Nephron progenitor cell (in vitro differentiated cells): ENCODE results near the gene GPC5.

ENCODE experiments used
- DNase-seq: peaks from one replicate; pipeline ENCODE4 v3.0.0; 2021
- H3K27ac Mint-ChIP-seq: 2 replicates; pipeline ENCODE4 v1.8.0; 2021; ENCODE audit warnings: mild to moderate bottlenecking, moderate library complexity, mixed read lengths
- H3K27me3 Mint-ChIP-seq: 2 replicates; pipeline ENCODE4 v1.8.0; 2021; ENCODE audit warnings: mild to moderate bottlenecking, low read depth, mixed read lengths; ENCODE audit not compliant: poor library complexity
- H3K36me3 Mint-ChIP-seq: 2 replicates; pipeline ENCODE4 v1.8.0; 2021; ENCODE audit warnings: low read depth, mixed read lengths
- H3K4me1 Mint-ChIP-seq: 2 replicates; pipeline ENCODE4 v1.8.0; 2021; ENCODE audit warnings: mixed read lengths
- H3K4me3 Mint-ChIP-seq: 2 replicates; pipeline ENCODE4 v1.8.0; 2021; ENCODE audit warnings: mild to moderate bottlenecking, moderate library complexity, mixed read lengths
- H3K9me3 Mint-ChIP-seq: 2 replicates; pipeline ENCODE4 v1.8.0; 2021; ENCODE audit warnings: mild to moderate bottlenecking, moderate library complexity, mixed read lengths
- TF ChIP-seq, protein P1 (sequence below): fragments of 200-600 bp; sonication (generic); IDR thresholded peaks from 2 replicates; pipeline ENCODE4 v1.5.0; 2021; ENCODE audit warnings: antibody characterized with exemption

The GPC5 gene

DNA sequence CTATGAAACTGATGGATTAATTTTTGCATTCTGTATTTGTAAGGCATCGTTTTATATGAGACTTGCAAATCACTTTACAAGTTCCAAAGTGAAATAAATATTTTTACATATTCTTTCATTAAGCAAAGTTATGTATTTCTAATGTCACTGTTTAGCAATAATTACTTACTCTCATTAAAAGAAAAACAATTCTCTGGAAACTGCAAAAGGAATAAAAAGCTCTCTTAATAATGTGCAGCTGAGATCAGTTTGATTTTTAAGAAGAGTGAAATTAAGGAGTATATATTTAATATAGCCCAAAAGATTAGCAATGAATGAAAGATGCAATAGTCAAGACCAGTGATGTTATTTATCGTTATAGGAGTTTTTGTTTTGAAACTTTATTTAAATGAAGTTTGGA, 155.2 kb downstream of the GPC5 start:
- TF ChIP-seq, protein P1, sequence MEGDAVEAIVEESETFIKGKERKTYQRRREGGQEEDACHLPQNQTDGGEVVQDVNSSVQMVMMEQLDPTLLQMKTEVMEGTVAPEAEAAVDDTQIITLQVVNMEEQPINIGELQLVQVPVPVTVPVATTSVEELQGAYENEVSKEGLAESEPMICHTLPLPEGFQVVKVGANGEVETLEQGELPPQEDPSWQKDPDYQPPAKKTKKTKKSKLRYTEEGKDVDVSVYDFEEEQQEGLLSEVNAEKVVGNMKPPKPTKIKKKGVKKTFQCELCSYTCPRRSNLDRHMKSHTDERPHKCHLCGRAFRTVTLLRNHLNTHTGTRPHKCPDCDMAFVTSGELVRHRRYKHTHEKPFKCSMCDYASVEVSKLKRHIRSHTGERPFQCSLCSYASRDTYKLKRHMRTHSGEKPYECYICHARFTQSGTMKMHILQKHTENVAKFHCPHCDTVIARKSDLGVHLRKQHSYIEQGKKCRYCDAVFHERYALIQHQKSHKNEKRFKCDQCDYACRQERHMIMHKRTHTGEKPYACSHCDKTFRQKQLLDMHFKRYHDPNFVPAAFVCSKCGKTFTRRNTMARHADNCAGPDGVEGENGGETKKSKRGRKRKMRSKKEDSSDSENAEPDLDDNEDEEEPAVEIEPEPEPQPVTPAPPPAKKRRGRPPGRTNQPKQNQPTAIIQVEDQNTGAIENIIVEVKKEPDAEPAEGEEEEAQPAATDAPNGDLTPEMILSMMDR = no peak
- no peak overlapping the region for H3K27ac Mint-ChIP-seq
- H3K4me3 Mint-ChIP-seq = no peak overlapping the region
- H3K36me3 Mint-ChIP-seq = peaks cover 5% of the 10 kb centered on the region
- peaks cover 4% of the 10 kb centered on the region for H3K27me3 Mint-ChIP-seq
- no peak for DNase-seq
- H3K9me3 Mint-ChIP-seq = peaks cover 25% of the 10 kb centered on the region
- no peaks in the 10 kb centered on the region for H3K4me1 Mint-ChIP-seq

DNA sequence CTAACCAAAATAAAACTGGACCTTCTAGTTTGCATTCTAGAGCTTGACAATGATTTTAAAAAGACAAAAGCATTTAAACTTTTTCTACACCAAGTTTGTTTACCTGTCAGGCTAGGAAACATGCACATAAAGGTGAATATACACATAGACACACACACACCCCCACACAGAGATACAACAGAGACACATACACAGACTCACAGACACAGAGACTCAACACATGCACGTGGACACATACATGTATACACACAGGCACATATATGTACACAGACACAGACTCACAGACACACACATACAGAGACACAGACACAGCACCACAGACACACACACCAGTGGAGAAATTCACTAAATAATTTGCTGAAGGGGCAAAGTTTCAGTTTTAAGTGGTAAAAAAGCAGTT, 155.7 kb downstream of the GPC5 start:
- no peak for DNase-seq
- peaks cover 4% of the 10 kb centered on the region for H3K27me3 Mint-ChIP-seq
- H3K27ac Mint-ChIP-seq = no peak overlapping the region
- H3K36me3 Mint-ChIP-seq = peaks cover 5% of the 10 kb centered on the region
- no peak overlapping the region for H3K4me3 Mint-ChIP-seq
- TF ChIP-seq, protein P1 = no peak
- peaks cover 25% of the 10 kb centered on the region for H3K9me3 Mint-ChIP-seq
- no peaks in the 10 kb centered on the region for H3K4me1 Mint-ChIP-seq

DNA sequence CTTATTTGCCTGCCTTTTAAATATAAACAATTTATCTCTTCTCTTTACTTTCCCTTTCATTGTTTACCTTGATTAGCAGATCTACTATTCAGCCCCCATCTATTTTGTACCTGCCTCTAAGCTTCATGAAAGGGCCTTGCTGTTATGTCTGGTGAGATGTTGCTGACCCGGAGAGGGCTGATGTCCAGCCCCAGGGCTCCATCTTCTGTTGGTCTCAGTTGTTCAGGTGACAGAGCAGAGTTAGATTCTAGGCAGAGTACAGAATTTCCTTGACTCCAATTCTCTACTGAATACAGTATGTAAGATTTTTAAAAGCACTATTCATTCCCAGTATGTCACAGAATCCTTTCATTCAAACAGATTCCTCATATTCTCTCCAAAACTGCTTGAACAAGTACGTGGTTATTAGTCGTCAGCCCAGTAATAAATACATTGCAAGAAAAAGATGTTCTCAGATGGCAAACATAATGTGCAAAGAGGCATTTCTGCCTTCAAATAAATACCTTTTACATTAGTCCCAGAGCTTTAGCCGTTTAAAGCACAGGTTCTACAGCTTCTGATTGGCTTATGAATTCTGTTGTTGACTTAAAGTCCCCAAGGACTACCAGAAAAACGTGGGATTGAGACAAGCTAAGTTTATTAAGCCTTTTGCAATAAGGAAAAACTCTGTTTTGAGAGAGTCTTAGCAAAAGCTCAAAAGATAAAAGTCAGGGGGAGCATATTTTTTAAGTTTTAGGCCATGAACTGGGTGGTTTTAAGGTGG, 159.1 kb downstream of the GPC5 start:
- Mint-ChIP-seq H3K9me3 (peaks cover 11% of the 10 kb centered on the region), H3K4me1 (no peaks in the 10 kb centered on the region), H3K4me3 (no peak overlapping the region), H3K27ac (no peak overlapping the region), H3K27me3 (peaks cover 7% of the 10 kb centered on the region), H3K36me3 (no peaks in the 10 kb centered on the region)
- DNase-seq = no peak
- TF ChIP-seq, protein P1 = no peak

DNA sequence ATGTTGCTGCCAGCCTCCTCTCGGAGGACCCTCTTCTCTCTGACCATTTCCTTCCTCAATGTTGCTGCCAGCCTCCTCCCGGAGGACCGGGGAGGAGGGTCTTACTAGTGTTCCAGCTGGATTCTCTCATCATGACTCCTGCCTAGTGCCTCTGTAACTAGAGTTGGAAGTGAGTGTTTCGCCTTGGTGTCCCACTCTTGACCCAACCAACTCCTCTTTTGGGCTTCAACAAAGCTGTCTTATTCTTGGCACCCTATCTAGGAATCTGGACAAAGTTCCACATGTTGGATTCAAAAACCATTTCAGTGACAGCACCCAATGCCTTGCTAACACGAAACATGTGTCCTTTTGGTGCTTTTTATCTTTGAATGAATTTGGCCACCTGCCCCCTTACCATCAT, 165.4 kb downstream of the GPC5 start:
- H3K27ac Mint-ChIP-seq = no peak overlapping the region
- TF ChIP-seq, protein P1 = no peak
- peaks cover 7% of the 10 kb centered on the region for H3K4me1 Mint-ChIP-seq
- no peaks in the 10 kb centered on the region for H3K36me3 Mint-ChIP-seq
- DNase-seq = no peak
- H3K9me3 Mint-ChIP-seq = no peaks in the 10 kb centered on the region
- H3K27me3 Mint-ChIP-seq = peaks cover 3% of the 10 kb centered on the region
- H3K4me3 Mint-ChIP-seq = no peak overlapping the region

- H3K4me1 Mint-ChIP-seq = peaks cover 8% of the 10 kb centered on the region
- DNase-seq = no peak
- no peaks in the 10 kb centered on the region for H3K9me3 Mint-ChIP-seq
- no peak overlapping the region for H3K27ac Mint-ChIP-seq
- no peaks in the 10 kb centered on the region for H3K36me3 Mint-ChIP-seq
- H3K4me3 Mint-ChIP-seq = no peak overlapping the region
- peaks cover 3% of the 10 kb centered on the region for H3K27me3 Mint-ChIP-seq
- TF ChIP-seq, protein P1 = no peak
Observed at GRCh38 chr13:91564396-91564795, 166.0 kb downstream of the GPC5 start.

DNA sequence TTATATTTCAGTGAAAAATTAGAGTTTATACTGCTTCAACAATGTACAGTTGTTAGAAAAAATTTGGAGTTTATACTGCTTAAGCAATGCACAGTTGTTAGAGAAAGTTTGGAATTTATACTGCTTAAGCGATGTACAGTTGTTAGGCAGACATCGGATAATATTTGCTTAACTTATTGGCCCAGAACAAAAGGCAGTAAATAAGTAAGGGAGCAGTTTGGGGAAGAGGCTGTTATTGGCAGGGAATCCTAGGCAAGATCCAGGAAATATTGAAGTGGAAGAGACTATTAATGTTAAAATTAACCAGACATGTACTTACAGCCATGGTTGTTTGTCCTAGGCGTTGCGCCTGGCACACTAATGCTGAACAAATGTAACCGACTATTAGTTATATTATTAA, 166.9 kb downstream of the GPC5 start:
- H3K27ac Mint-ChIP-seq = no peak overlapping the region

More for the DNA sequence above, 166.9 kb downstream of the GPC5 start:
- H3K27me3 Mint-ChIP-seq = peaks cover 3% of the 10 kb centered on the region
- TF ChIP-seq, protein P1 = no peak
- H3K36me3 Mint-ChIP-seq = no peaks in the 10 kb centered on the region
- peaks cover 8% of the 10 kb centered on the region for H3K4me1 Mint-ChIP-seq
- no peak overlapping the region for H3K4me3 Mint-ChIP-seq
- DNase-seq = no peak
- no peaks in the 10 kb centered on the region for H3K9me3 Mint-ChIP-seq
